Activated CD4-positive, alpha-beta T cell treated with anti-CD3 and anti-CD28 coated beads, Interleukin-2, amount 50 U/mL, for 48 hours (primary cell): ENCODE measurements around the gene DHX30.
"Not testable (repeated sequence)": the region's sequence is repeated elsewhere in the genome, so short reads cannot be mapped to it uniquely, and the experiment has no call there.

Experiments used
- DNase-seq, 2 experiments: peaks; one replicate each; pipeline ENCODE4 v3.0.0-alpha.2; 2020

DHX30 gene

DNA sequence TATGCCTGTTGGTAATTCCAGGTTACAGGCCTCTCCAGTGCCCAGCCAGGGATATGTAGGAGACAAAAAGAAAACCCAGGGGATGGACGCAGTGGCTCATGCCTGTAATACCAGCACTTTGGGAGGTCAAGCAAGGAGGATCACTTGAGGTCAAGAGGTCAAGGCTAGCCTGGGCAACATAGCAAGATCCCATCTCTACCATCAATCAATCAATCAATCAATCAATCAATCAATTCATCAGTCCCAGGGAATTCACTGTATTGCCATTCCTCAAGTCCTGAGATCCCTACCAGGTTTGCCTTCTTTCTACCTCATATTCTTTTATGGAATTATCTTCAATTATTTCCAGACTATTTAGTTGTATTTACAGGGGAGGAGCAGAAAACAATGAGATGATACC, 82.2 kb downstream of the DHX30 start:
- no peak for DNase-seq

DNA sequence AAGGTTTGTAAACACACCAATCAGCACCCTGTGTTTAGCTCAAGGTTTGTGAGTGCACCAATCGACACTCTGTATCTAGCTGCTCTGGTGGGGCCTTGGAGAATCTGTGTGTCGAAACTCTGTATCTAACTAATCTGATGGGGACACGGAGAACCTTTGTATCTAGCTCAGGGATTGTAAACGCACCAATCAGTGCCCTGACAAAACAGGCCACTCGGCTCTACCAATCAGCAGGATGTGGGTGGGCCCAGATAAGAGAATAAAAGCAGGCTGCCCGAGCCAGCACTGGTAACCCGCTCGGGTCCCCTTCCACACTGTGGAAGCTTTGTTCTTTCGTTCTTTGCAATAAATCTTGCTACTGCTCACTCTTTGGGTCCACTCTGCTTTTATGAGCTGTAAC, 85.1 kb downstream of the DHX30 start:
- DNase-seq: not testable (repeated sequence)

DNA sequence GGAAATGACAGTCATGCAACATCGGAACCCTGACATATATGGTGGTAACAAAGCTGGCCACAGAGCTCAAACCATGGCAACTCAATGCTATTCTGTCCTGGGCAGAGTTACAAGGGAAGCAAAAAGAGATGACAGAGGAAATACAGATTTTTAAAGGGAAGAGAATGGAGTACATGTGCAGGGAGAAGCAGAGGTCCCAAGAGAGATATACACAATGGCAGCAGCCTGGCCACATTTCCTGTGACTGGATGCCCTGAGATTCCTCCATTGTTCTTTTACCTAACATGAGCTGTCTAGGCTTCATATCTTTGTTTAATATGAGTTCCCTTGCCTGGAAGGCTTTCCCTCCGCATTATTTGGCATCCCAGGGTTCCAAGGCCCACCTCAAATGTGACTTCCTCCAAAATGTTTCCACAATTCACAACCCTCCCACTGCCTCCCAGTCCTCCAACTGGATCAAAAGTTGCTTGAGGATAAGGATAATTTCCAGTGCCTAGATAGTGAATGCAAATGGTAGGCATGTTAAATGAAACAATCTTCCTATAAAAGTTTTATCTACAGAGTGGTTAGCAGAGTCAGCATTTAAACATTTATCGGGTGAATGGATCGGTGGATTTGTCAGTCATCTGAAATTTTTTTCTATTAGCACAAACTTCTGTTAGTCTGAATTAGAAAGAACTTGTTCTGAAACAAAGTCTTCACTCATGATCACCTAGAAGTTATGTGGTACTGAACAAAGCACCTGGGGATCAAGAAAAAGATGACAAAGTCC, 86.2 kb downstream of the DHX30 start:
- DNase-seq: no peak

DNA sequence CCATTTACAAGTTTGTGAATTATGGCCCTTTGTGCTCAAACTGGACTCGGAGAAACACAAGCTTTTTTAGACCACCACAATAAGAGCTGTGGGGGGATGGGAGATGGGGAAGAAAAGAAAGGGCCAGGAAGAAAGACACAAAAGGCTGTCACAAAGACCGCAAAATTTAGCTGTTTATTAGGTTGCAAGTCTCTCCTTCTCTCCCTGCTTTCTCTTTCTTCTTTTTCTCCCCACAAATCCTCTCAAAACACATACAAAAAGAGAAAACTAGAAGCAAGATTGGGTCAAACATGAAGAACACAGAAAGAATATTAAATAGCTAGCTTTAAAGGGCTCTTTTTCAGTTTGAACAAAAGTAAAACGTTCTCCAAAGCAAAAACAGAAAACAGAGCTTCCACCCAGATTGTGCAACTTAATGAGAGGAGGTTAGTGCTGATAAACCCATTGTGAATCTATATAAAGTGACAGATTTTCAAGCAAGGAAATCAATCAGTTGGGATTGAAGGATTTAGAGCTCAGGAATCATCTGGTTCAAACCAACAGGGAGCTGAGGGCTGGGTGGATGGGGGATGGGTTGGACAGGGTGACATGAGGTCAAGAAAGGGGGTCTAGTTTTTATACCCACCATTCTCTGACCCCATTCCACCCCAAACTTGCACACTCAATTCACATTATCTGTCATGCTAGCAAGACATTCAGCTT, 87.3 kb downstream of the DHX30 start:
- no peak for DNase-seq

DNA sequence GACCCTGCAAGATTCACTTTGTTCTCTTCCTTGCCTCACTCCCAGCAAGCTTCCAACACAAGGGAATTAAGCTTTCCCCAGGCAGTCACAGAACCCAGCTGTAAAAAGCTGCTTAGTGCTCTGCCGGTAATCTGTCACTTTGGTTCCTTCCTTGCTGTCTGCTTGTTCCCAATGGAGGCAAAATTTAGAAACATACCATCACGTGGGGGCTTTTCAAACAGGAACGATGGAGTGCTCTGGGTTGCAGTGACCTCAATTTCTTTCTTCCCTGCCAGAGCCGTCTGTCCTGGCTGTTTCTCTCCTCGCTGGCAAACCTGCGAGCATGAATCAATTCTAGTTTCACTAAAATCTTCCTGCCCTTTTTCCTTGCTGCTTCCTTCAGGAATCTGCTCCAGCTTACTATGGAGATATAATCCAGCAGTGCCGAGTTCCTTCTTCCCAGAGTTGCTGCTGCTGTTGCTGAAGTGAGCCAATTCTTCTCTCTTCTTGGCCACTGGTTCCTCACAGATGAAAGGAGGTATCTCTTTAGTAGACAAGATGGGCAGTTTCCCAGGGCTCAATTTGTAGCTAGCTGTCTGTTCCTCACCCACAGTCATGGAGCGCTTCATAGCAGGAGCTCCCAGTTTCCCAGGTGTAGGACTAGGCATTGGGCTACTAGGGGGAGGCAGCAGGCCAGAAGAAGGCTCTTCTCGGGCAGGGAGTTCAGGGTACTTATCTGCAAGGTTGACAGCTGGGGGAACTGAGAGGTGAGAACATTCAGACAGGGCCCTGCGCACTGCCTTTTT, 88.1 kb downstream of the DHX30 start:
- DNase-seq: no peak

DNA sequence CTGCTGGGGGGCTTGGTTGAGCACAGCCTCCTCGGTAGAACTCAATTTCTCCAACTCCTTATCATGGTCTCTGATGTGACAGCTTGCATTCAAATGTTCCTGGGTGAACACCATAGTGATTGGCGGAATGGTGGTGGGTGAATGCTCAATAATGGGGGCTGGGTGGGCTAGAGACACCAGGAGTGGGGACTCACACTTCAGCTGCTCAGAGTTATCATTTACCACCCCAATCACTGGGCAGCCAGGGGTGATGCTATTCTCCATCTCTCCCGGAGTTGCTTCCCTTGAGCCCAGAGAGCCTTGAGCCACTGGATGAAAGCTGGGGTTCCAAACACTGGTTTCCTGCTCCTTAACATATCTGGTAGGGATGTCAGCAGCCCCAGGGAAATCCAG, 88.7 kb downstream of the DHX30 start:
- DNase-seq: no peak

DNA sequence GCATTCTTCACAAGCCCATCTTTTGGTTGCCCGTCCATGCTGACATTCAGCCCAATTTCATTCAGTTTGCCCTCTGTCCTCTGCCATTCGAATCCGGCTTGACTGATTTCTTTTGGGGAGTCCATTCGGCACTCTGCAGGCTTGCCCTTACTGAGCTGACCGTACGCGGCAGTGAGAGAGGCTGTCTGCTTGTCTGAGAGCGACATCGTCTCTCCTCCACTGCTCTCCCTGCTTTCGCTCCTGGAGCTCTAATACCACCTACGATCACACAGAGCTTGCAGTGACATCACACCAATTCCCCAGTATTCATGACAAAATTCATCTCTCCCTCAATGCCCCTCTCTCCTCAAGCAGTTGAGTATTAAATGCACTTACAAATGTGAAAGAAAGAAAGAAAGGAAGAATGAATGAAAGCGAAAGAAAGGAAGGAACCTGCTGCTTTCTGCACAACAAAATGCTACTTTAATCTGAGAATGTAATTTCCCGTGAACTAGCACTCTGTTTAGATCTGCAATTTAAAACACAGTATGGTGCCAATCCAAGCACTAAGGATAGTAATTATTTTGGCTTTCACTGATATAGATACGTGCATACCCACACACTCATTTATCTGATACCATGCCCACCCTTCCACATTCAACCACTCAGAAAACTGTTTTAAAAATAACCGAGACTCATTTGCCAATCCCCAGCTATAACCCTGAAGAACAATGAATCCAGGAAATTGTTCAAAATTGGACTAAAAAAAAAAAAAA, 89.5 kb downstream of the DHX30 start:
- DNase-seq: no peak

DNA sequence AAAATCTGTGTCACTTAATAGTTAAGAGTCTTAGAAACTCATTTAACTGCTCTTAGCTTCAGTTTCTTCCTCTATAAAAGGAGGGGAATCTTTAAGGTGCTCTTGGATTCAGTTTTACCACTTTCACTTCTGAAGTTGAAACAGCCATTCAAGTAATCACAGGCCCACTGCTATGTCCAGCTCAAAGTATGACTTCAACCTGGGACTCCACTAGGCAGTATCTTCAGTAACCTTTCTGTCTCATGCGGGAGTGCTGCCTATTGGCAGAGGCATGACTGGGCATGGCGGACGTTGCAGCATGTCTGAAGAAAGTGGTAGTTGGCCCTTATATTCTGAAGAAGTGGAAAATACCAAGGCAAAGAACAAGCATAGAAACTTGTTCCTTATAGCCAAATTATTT, 92.3 kb downstream of the DHX30 start:
- no peak for DNase-seq

DNA sequence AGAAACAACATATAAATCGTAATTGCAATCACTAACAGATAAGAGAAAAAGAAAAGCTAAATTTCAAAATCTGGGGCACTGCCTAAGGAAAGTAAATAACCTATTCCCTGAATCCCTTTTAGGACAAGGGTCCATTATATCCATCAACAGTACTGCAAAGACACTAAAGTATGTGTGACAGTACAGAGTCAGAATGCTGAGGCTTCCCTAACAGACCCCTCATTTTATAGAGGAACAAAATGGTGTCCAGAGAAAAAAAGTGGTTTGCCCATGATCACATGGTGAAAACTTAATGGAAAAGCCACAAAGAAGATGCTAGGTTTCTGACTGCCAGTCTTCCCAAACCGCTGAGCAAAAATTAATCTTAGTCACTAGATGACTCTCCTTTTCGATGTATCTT, 93.8 kb downstream of the DHX30 start:
- no peak for DNase-seq

DNA sequence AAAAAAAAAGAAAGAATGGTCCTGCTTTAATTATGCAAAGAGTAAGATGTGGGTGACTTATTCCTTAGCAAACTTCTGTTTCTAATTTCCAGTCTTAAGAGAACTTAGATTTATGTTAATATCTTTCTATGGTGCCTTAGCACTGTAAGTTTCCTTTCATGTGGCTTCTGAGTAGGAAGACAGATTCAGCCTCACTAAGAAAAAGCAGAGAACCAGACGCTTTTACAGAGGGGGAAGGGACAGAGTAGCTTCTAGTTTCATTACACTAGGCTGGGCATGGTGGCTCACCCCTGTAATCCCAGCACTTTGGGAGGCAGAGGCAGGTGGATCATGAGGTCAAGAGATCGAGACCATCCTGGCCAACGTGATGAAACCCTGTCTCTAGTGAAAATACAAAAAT, 95.0 kb downstream of the DHX30 start:
- no peak for DNase-seq

DNA sequence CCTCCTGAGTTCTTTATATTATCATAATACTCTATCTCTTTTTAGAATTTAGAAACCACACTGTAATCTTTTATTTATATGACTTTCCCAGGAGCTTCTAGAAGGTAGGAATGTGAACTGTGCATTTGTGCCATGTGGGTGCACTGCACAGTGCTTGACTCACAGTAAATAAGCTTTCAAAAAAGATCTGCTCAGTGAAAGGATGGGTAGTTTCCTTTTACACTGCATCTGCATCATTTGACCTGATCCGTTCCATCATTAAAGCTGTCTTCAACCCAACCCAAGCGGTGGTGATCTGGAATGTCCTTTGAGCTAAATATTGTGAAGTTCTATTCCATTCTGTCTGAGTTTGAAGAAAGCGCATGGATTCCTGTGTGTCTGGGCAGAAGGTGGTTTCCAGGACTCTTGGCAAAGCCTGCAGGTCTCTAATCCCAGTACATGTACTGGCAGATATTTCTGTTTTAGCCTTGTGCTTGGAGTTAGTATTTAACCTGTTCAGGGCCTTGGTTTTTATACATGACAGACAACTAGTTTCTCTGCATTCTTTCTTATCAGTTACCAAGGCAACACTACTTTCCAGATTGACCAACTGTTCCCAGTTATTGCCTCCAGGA, 96.7 kb downstream of the DHX30 start:
- no peak for DNase-seq
